LHCN-M2 (cell line): Measurements from ENCODE around the gene TUBAL3. TPM values are rescaled to one million over a fixed set of nuclear protein-coding genes. Genes with fewer than 3 reads are reported as not detected.
"Not testable (repeated sequence)": the region's sequence is repeated elsewhere in the genome, so short reads cannot be mapped to it uniquely, and the experiment has no call there.

ENCODE experiments used
- DNase-seq: peaks from one replicate; pipeline ENCODE4 v3.0.0-alpha.2; 2012; ENCODE audit warnings: low read depth
- total RNA-seq: library from RNA; depleted of rRNA; stranded (reverse); fragments of >200 nt; gene quantifications from 2 replicates; pipeline ENCODE4 v1.2.3, GENCODE V29; 2014

TUBAL3 gene
- total RNA-seq, 1 experiment from 2014 or later, result not detected

DNA sequence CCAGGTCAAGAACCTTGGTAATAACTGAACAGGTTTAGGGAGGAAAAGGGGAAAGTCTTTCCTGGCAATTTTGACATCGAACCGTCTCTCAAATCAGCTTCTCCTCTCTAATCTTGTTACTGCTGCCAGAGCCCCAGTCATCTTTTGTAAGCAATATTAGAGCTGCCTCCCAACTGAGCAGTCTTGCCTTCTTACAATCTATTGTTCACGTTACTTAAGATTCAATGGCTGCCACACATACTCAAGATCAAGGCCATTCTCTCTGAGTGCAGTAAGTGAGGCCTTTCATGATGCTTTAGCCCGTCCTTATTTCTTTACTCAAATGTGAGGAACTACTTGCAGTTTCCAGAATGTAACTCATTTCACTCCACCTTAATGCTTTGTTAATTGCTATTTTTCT, 20.1 kb upstream of the TUBAL3 start:
- no peak for DNase-seq

DNA sequence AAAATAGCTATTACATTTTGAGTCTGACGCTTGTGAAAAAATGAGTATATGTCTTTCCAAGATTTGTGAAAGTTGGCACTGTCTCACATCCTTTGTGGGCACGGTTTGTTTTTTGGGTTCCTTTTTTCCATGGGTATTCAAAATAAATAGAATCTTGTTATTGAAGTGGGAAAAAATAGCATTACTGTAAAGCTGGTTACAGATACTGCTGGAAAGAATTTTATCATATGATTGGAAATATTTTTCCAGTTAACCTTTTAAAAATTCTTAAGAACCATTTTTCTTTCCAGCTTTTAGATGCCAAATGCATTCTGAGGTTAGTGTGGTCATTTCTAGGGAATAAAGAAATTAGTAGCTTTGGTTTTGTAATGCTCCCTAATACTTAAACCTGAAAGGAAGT, 19.1 kb upstream of the TUBAL3 start:
- DNase-seq, result no peak

GRCh38 chr10:5419466-5420094, 15.0 kb upstream of the TUBAL3 start:
- DNase-seq, result peak; percentile 49

GRCh38 chr10:5418584-5418983, 14.0 kb upstream of the TUBAL3 start:
- DNase-seq, result no peak

DNA sequence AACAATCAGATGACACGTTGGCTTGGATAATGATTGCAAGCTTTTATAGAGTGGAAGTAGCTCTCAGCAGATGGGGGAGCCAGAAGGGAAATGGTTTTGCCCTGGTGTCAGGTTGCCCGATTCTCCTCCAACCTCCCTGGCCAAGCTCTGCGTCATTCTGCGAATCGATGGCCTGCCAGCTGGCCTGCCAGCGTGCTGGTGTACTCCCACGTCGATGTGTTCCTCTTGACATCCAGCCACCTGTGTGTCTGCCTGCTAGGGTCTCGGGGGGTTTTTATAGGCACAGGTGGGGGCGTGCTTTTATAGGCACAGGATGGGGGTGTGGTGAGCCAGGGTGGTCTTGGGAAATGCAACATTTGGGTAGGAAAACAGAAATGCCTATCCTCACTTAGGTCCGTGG, 12.4 kb upstream of the TUBAL3 start:
- DNase-seq, result no peak

DNA sequence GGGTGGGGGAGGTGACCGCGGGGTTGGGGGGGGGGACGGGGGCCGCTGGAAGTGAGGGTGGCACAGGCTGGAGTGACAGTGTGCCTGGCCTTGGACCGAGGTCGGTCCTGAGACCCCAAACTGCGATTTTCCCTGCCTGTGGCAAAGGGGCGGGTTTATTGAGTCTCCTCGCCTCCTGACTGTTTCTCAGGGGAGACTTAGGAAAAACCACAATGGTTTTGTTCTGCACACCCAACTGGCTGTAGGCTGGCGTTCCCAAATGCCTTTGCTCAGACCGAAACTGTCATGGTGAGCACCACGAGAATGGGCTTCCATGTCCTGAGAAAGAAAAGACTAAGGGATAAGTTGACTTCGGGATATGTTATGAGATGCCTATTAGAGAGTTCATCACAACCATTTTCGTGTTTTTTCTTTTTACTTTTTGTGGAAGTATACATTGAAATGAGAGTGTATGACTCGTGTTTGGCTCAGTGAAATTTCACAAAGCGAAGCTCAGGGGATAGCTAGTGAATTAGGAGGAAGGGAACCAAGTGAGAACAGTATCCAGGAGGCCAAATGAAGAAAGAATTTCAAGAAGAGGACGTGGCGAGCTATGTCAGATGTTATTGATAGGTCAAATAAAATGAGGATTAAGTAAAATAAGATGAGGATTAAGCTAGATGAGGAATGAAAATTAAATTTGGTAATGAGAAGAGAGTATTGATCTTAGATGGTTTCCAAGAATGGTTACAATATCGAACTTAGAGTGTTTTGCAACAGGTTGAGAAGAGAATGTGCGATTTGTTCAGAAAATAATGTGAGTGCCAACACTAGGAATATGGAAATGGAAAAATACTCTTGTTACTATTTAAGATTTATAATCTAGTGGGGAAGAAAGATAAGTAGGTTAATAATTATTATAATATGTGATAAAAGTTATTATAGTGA, 8.6 kb upstream of the TUBAL3 start:
- DNase-seq, result peak; percentile 78

DNA sequence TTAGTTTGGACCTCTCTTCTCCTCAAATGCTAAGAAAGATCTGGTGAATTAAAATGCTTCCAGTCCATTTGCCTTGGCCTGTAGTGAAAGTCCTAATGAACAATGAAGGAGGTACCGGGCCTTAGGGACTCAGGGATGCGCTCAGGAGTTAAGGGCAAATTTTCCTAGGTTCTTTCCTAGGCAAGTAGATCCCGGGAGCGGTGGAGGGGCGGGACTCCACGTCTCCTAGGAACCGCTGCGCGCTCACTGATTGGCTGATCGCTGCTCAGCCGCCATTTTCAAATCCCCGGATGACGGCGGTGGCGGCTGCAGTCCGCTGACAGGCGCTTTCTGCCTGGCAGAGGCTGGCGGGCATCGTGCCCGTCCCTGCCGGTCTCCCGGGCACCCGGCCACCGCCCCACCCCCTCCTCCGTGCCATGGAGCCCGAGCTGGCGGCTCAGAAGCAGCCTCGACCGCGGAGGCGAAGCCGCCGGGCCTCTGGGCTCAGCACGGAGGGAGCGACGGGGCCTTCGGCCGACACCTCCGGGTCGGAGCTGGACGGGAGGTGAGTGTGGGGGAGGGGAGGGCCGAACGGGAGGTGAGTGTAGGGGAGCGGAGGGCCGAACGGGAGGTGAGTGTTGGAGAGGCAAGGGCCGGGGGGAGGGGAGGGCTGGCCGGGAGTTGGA, 7.8 kb upstream of the TUBAL3 start, which contains the start of gene NET1:
Gene NET1, plus strand, starts transcription at position 281 of the 665 bp plus-strand sequence. Its CDS starts 136 bp downstream, at position 417.
- peak; percentile 84 for DNase-seq

GRCh38 chr10:5411941-5412276, 7.3 kb upstream of the TUBAL3 start:
- DNase-seq, result peak; percentile 3

GRCh38 chr10:5410787-5411186, 6.2 kb upstream of the TUBAL3 start:
- DNase-seq, result not testable (repeated sequence)

GRCh38 chr10:5406918-5407317, 2.3 kb upstream of the TUBAL3 start:
- no peak for DNase-seq

GRCh38 chr10:5402798-5403197, 1.8 kb downstream of the TUBAL3 start:
- no peak for DNase-seq

- DNase-seq, result peak; percentile 43
Observed at GRCh38 chr10:5400468-5401240, 4.0 kb downstream of the TUBAL3 start.

DNA sequence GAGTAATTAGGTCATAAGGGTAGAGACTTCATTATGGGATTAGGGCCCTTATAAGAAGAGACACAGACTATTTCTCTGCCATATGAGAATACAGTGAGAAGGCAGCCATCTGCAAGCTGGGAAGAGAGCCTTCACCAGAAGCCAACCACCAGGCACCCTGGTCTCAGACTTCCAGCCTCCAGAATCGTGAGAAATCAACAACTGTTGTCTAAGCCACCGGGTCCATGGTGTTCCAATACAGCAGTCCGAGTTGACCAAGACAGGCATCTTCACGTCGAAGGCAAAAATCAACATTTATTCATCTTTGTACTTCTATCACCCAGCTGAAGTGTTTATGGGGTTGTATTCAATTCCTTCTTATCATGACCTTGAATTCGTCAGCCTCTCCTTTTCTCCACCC, 5.3 kb downstream of the TUBAL3 start:
- no peak for DNase-seq

- no peak for DNase-seq
Observed at GRCh38 chr10:5396556-5397300, 7.9 kb downstream of the TUBAL3 start.

DNA sequence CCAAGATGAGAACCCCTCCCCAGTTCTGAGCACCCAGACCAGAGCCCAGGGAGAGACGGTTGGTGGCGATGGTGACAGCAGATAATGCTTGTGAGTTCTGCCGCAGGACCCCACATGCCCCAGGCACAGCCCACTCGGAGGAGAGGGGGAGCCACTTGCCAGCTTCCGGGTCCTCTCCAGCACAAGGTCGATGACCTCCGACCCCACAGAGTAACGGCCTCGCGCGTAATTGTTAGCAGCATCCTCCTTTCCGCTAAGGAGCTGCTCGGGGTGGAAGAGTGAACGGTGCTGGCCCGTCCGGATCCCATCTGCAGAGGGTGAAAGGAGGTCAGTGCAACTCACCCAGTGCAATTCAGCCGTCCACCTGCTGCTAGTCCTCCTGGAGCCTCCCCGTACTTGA, 9.5 kb downstream of the TUBAL3 start:
- no peak for DNase-seq

DNA sequence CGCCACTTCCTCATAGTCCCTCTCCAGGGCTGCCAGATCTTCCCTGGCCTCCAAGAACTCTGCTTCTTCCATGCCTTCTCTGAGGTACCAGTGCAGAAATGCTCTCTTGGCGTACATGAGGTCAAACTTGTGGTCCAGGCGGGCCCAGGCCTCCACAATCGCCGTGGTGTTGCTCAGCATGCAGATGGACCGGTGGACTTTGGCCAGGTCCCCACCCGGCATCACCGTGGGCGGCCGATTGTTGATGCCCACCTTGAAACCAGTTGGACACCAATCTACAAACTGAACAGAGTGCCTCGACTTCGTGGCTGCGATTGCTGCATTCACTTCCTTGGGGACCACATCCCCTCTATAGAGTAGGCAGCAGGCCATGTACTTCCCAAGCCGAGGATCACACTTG, 11.1 kb downstream of the TUBAL3 start:
- DNase-seq, result no peak

DNA sequence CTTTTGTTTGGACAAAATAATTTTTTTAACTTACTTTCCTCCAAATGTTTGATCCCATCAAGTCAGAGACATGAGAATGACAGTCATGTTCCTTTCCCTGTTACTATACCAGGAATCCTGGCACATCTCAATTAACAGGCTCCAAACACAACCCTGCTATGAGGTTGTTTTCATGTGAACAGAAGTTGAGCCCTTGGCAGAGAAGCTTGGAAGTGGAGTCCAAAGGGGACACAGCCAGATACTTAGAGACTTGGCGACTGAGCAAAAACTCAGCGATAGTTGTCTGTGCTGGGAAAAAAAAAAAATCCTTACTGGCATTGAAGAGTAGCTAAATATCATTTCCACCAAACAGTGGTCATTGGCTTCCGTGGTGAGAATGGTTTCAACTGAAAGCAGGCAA, 12.8 kb downstream of the TUBAL3 start:
- DNase-seq, result no peak

GRCh38 chr10:5390607-5391205, 13.9 kb downstream of the TUBAL3 start:
- no peak for DNase-seq

DNA sequence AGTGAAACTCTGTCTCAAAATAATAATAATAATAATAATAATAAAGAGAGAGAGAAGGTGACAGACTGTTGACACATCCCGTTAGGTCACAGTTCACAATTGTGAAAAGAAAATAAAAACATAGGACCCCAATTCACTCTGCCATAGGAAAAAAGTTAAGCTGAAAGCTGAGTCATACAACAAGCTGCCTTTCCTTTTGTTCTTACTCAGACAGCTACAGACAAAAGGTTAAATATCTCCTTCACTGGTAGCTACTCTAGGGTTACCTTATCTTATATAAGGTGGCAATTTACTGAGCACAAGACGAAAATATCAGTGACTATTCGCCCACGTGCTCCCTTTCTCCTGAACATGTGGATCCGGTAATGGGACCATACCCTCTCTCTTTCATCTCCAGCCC, 17.5 kb downstream of the TUBAL3 start:
- DNase-seq, result no peak

GRCh38 chr10:5385224-5385623, 19.4 kb downstream of the TUBAL3 start:
- DNase-seq, result no peak

DNA sequence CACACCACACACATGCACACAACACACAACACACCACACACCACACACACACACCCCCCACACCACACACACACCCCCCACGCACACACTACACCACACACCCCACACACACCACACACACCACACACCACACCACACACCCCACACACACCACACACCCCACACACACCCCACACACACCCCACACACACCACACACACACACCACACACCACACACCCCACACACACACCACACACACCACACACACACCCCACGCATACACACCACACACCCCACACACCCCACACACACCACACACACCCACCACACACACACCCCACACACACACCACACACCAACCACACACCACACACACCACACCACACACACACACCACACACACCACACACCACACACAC, 23.4 kb downstream of the TUBAL3 start:
- DNase-seq, result no peak
